ENCODE measurements around the gene KCNN4. TPM values are rescaled to one million over a fixed set of nuclear protein-coding genes. Genes with fewer than 3 reads are reported as not detected.

Gene KCNN4
- total RNA-seq, 4 donors from 2014 or later = 1.1 to 4.1 (median 1.7) TPM; not detected in 1

- Histone ChIP-seq H3K27me3 (no peaks in the 10 kb centered on the region), H3K27ac (peak overlapping the region; percentile 98 to 99 (median 98)), H3K9me3 (no peaks in the 10 kb centered on the region), H3K36me3 (peaks cover 0 to 4% of the 10 kb centered on the region in 2 donors), H3K4me1 (peaks cover 5 to 19% of the 10 kb centered on the region in 2 donors), H3K4me3 (peak overlapping the region; percentile 75 to 82 (median 80))
- intact Hi-C loops (cut with DNase I; ENCODE audit: low total_unique reads) = loop anchor here (1.0 to 10.0 kb wide), 2 partner anchors 159 to 221 kb away; partner anchors contain the start of genes IRGQ, ZNF575 and ZNF576
- no peak for TF ChIP-seq CTCF (IDR thresholded peaks at IDR 0.05 in 4 of 5, conservative IDR thresholded peaks at IDR 0.05 in 1 of 5)
- TF ChIP-seq POLR2A (IDR thresholded peaks at IDR 0.05) = no peak
- ATAC-seq = peak; percentile 60 to 77
- in situ Hi-C loops (cut with MboI; ENCODE audit: low sequenced_read_pairs in 4 of 4) = no loop called here
- DNase-seq = peak; percentile 68 to 74
Observed at GRCh38 chr19:43755256-43755801, 25.4 kb downstream of the KCNN4 start.

GRCh38 chr19:43754503-43755255, 26.1 kb downstream of the KCNN4 start, which contains the start of gene SMG9:
TSS of gene SMG9 (minus strand) at chr19:43754962. CDS start at chr19:43750741, 4,221 bp downstream.
- peaks cover 5 to 19% of the 10 kb centered on the region in 2 donors for H3K4me1 ChIP-seq
- peak; percentile 96 to 97 for DNase-seq
- peaks cover 0 to 10% of the 10 kb centered on the region in 2 donors for H3K36me3 ChIP-seq
- peak within 1 kb of the TSS; percentile 75 to 82 (median 80) for H3K4me3 ChIP-seq
- TF ChIP-seq CTCF (IDR thresholded peaks at IDR 0.05 in 4 of 5, conservative IDR thresholded peaks at IDR 0.05 in 1 of 5) (no peak), POLR2A (IDR thresholded peaks at IDR 0.05) (peak; percentile 70 to 77)
- in situ Hi-C loops (cut with MboI; ENCODE audit: low sequenced_read_pairs in 4 of 4) (no loop called here), intact Hi-C loops (cut with DNase I; ENCODE audit: low total_unique reads) (loop anchor here (1.0 to 10.0 kb wide), 2 partner anchors 158 to 220 kb away; partner anchors contain the start of genes IRGQ, ZNF575 and ZNF576)
- peak; percentile 93 to 94 for ATAC-seq
- no peaks in the 10 kb centered on the region for H3K9me3 ChIP-seq
- no peaks in the 10 kb centered on the region for H3K27me3 ChIP-seq
- H3K27ac ChIP-seq = peak within 1 kb of the TSS; percentile 98 to 99 (median 98)

- no peak for DNase-seq
- Histone ChIP-seq H3K36me3 (peaks cover 0 to 15% of the 10 kb centered on the region in 2 donors), H3K9me3 (no peaks in the 10 kb centered on the region), H3K4me3 (peak overlapping the region; percentile 75 to 82 (median 80)), H3K27ac (peak overlapping the region; percentile 98 to 99 (median 98)), H3K27me3 (no peaks in the 10 kb centered on the region), H3K4me1 (peaks cover 5 to 19% of the 10 kb centered on the region in 2 donors)
- TF ChIP-seq CTCF (IDR thresholded peaks at IDR 0.05 in 4 of 5, conservative IDR thresholded peaks at IDR 0.05 in 1 of 5) (no peak), POLR2A (IDR thresholded peaks at IDR 0.05) (no peak)
- no peak for ATAC-seq
- intact Hi-C loops (cut with DNase I; ENCODE audit: low total_unique reads) (loop anchor here (10.0 kb wide), 1 partner anchor 219 kb away; the partner anchor contains the start of gene ZNF575), in situ Hi-C loops (cut with MboI; ENCODE audit: low sequenced_read_pairs in 4 of 4) (no loop called here)
Observed at GRCh38 chr19:43754253-43754502, 26.6 kb downstream of the KCNN4 start.

- Histone ChIP-seq H3K4me3 (no peak overlapping the region), H3K27ac (peak overlapping the region in 3 of 4 donors; percentile 14 to 98 (median 98)), H3K4me1 (peaks cover 5 to 19% of the 10 kb centered on the region in 2 donors), H3K36me3 (peaks cover 0 to 32% of the 10 kb centered on the region in 2 donors), H3K9me3 (no peaks in the 10 kb centered on the region), H3K27me3 (no peaks in the 10 kb centered on the region)
- in situ Hi-C loops (cut with MboI; ENCODE audit: low sequenced_read_pairs in 4 of 4) = no loop called here
- TF ChIP-seq POLR2A (IDR thresholded peaks at IDR 0.05) (no peak), CTCF (IDR thresholded peaks at IDR 0.05 in 4 of 5, conservative IDR thresholded peaks at IDR 0.05 in 1 of 5) (no peak)
- DNase-seq (no peak), ATAC-seq (no peak)
- intact Hi-C loops (cut with DNase I; ENCODE audit: low total_unique reads) = loop anchor here (10.0 kb wide), 1 partner anchor 218 kb away; the partner anchor contains the start of gene ZNF575
Observed at GRCh38 chr19:43752287-43752875, 28.4 kb downstream of the KCNN4 start.

All from gastrocnemius medialis (tissue), 4 donors.